GM12878 (cell line): ENCODE results near the gene SEC16B. TPM values are rescaled to one million over a fixed set of nuclear protein-coding genes. Genes with fewer than 3 reads are reported as not detected.

ENCODE experiments used
- ATAC-seq: fragments of 200-7000 bp; cut with Tn5 transposase; 3 replicates; pipeline ENCODE4 v1.9.1; 2020; ENCODE audit warnings: mild to moderate bottlenecking, moderate library complexity
- BruUV-seq: library from RNA; stranded (reverse); fragments of 400-500 nt; replicated peaks from 2 replicates; lab custom pipeline; 2021; lab: Mats Ljungman, UMichigan
- CTCF ChIA-PET: fragments of 300-600 bp; sonication (Branson Sonifier 250); formaldehyde crosslinking; extraction: SDS; loops from one replicate; lab custom pipeline; 2021; ENCODE audit warnings: inconsistent platforms; lab: Yijun Ruan, JAX
- POLR2A ChIA-PET: fragments of 350-600 bp; formaldehyde crosslinking; extraction: SDS; loops from one replicate; lab custom pipeline; 2021; ENCODE audit warnings: inconsistent platforms; lab: Charles Lee
- RAD21 ChIA-PET: fragments of 300-600 bp; sonication (Branson Sonifier 250); formaldehyde crosslinking; loops from one replicate; lab custom pipeline; 2023; ENCODE audit warnings: antibody characterized with exemption; ENCODE audit not compliant: unreplicated experiment; lab: Charles Lee
- SMC1A ChIA-PET: fragments of 300-600 bp; sonication (Branson Sonifier 250); formaldehyde crosslinking; loops from one replicate; lab custom pipeline; 2023; ENCODE audit not compliant: unreplicated experiment, uncharacterized antibody; lab: Charles Lee
- DNase-seq: peaks from one replicate; pipeline ENCODE4 v3.0.0-alpha.2; 2011; ENCODE audit warnings: low read depth, low spot score
- FAIRE-seq: peaks from 3 replicates; lab custom pipeline; 2011; peaks lifted over from hg19 to GRCh38; lab: Jason Lieb, UNC
- H2AFZ ChIP-seq: 2 replicates; pipeline ENCODE4 v1.6.0; 2011; ENCODE audit warnings: low read depth, low read length, control low read depth; ENCODE audit not compliant: control insufficient read depth
- H3K27ac ChIP-seq: 2 replicates; pipeline ENCODE4 v1.5.1; 2011; ENCODE audit warnings: control low read depth; ENCODE audit not compliant: control insufficient read depth, insufficient read depth
- H3K27me3 ChIP-seq, 2 experiments: replicated peaks in 1 of 2; 2 replicates each; pipeline versions ENCODE4 v1.6.0 to v1.6.1; 2011; ENCODE audit warnings: low read length in 1 of 2; ENCODE audit not compliant: control insufficient read depth in 2 of 2, insufficient read depth in 2 of 2
- H3K36me3 ChIP-seq, 2 experiments: 2 replicates each; pipeline ENCODE4 v1.5.1; 2011; ENCODE audit warnings: low read length in 1 of 2; ENCODE audit not compliant: control insufficient read depth in 2 of 2, insufficient read depth in 2 of 2
- H3K4me1 ChIP-seq: 2 replicates; pipeline ENCODE4 v1.6.1; 2011; ENCODE audit warnings: mild to moderate bottlenecking, low read length, moderate library complexity, mixed read lengths; ENCODE audit not compliant: control insufficient read depth, insufficient read depth
- H3K4me2 ChIP-seq: 2 replicates; pipeline ENCODE4 v1.6.0; 2011; ENCODE audit warnings: control low read depth; ENCODE audit not compliant: control insufficient read depth, insufficient read depth
- H3K4me3 ChIP-seq: fragments of 200-600 bp; sonication (generic); 2 replicates; pipeline ENCODE4 v1.5.1; 2016
- H3K79me2 ChIP-seq: 2 replicates; pipeline ENCODE4 v1.6.0; 2011; ENCODE audit warnings: low read length; ENCODE audit not compliant: control insufficient read depth, insufficient read depth
- H3K9ac ChIP-seq: 2 replicates; pipeline ENCODE4 v1.8.0; 2011; ENCODE audit warnings: low read length, control low read depth, mixed read lengths; ENCODE audit not compliant: control insufficient read depth, insufficient read depth
- H3K9me3 ChIP-seq: replicated peaks from 3 replicates; pipeline ENCODE4 v1.5.1; 2011; ENCODE audit warnings: mild to moderate bottlenecking, low read length; ENCODE audit not compliant: control insufficient read depth, insufficient read depth
- H4K20me1 ChIP-seq: 2 replicates; pipeline ENCODE4 v1.6.0; 2011; ENCODE audit not compliant: control insufficient read depth, insufficient read depth
- CEBPB ChIP-seq, 2 experiments: fragments of 150-350 bp in 1 of 2; IDR thresholded peaks; 2 replicates each; pipeline ENCODE4 v1.6.1; 2012 to 2014; ENCODE audit warnings: low read depth in 2 of 2, low read length in 2 of 2, borderline replicate concordance in 1 of 2, inconsistent platforms in 1 of 2
- ESRRA ChIP-seq: IDR thresholded peaks from 2 replicates; pipeline ENCODE4 v1.6.1; 2012; ENCODE audit warnings: mild to moderate bottlenecking, low read length, improper control_type of control experiment
- FOS ChIP-seq: IDR thresholded peaks from 3 replicates; pipeline ENCODE4 v1.6.1; 2011; ENCODE audit warnings: borderline replicate concordance; ENCODE audit not compliant: insufficient read length; ENCODE audit errors: extremely low read depth
- HDGF ChIP-seq: fragments of 450-650 bp; IDR thresholded peaks from 2 replicates; pipeline ENCODE4 v1.6.1; 2016; ENCODE audit warnings: antibody characterized with exemption
- PAX8 ChIP-seq: fragments of 450-650 bp; IDR thresholded peaks from 2 replicates; pipeline ENCODE4 v1.6.1; 2017; ENCODE audit warnings: mild to moderate bottlenecking, moderate library complexity
- SMAD5 ChIP-seq: IDR thresholded peaks from 2 replicates; pipeline ENCODE4 v1.6.1; 2016; ENCODE audit warnings: antibody characterized with exemption, low read depth
- STAT1 ChIP-seq: fragments of 450-650 bp; conservative IDR thresholded peaks from 2 replicates; pipeline ENCODE4 v1.6.1; 2014; ENCODE audit warnings: antibody characterized with exemption, mild to moderate bottlenecking
- SUPT20H ChIP-seq: IDR thresholded peaks from 2 replicates; pipeline ENCODE4 v1.6.1; 2011; ENCODE audit warnings: low read depth, mild to moderate bottlenecking, low read length, moderate library complexity, borderline replicate concordance; ENCODE audit not compliant: control insufficient read depth
- TCF12 ChIP-seq: IDR thresholded peaks from 2 replicates; pipeline ENCODE4 v1.6.1; 2011; ENCODE audit warnings: low read depth, mild to moderate bottlenecking, low read length
- YY1 ChIP-seq: IDR thresholded peaks from 2 replicates; pipeline ENCODE4 v1.6.1; 2011; ENCODE audit warnings: low read depth, mild to moderate bottlenecking, low read length
- WGBS: methylation state at CpG from one replicate; pipeline ENCODE4 v1.1.6; 2016; ENCODE audit warnings: low lambda C conversion rate; ENCODE audit not compliant: insufficient replicate concordance, insufficient coverage; ENCODE audit errors: missing lambda C conversion rate; 5-methylcytosine and 5-hydroxymethylcytosine counted together
- in situ Hi-C: fragments of 300-500 bp; cut with MboI; formaldehyde crosslinking; loops from 9 replicates; pipeline ENCODE4 v1.14.3; 2018; ENCODE audit warnings: mixed read lengths
- intact Hi-C: fragments of 100-400 bp; cut with micrococcal nuclease; formaldehyde crosslinking; loops from one replicate; pipeline ENCODE4 v1.14.2; 2022; ENCODE audit not compliant: unreplicated experiment
- polyA plus RNA-seq, 11 experiments: library from polyadenylated mRNA; depleted of rRNA in 4 of 11; unstranded in 6 of 11; stranded (reverse) in 5 of 11; fragments of >200 nt; fragmentation: Nextera tagmentation in 4 of 11; fragmentation: Illumina TruSeq in 1 of 11; extraction: Ambion mirVana in 4 of 11; extraction: Trizol in 1 of 11; gene quantifications; 1 replicate in 1 of 11; 2 replicates in 10 of 11; pipeline versions ENCODE4 v1.2.1 to v1.2.3, GENCODE V29; 2011 to 2016; ENCODE audit warnings: inconsistent platforms in 2 of 11, missing spikeins in 2 of 11, low read depth in 1 of 11
- total RNA-seq, 4 experiments: library from RNA; depleted of rRNA in 3 of 4; stranded (reverse); fragments of >200 nt in 3 of 4; fragmentation: Illumina TruSeq in 1 of 4; extraction: Trizol in 1 of 4; gene quantifications; 2 replicates each; pipeline versions ENCODE4 v1.2.1 to v1.2.3, GENCODE V29; 2013 to 2021
- TF ChIP-seq, protein P1 (sequence below): IDR thresholded peaks from 2 replicates; pipeline ENCODE4 v1.6.1; 2012; ENCODE audit warnings: low read depth, low read length, improper control_type of control experiment

Gene SEC16B
- total and polyA plus RNA-seq, 10 of the 15 experiments (the other 5 are each of a cell fraction or from before 2014, with no cell fraction given), result 0.10 to 0.94 (median 0.17) TPM; not detected in 2

DNA sequence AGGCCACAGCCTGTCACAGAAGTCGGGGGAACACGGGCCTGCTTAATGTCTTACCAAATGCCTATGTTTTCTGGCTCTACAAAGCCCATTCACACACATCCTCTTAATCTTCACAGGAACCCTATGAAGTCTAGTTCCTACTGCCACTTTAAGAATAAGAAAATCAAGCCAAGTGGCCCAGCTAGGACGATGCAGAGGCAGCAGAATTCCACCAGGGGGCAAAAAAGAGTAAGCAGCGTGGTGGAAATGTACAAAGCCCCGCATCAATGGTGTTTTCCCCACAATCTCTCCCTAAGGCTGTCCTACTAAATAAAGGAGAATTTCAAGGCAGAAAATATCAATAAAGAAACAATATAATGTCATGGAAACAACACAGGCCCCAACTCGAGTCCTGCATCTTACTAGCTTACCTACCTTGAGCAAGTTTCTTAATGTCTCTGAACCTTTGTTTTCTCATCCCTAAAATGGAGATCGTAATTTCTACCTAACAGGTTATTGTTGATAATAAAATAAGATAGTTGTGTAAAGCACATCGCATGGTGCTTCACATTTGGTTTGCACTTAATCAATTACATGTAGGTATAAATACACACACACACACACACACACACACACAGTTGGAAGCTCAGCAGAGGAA lies 21.4 kb downstream of the SEC16B start (continued):
- TF ChIP-seq SMAD5 (no peak), SUPT20H (no peak), TCF12 (no peak), YY1 (peak; percentile 64; the same call in 1 of the 2 replicates), PAX8 (no peak)

GRCh38 chr1:177947623-177948022 lies 22.2 kb downstream of the SEC16B start:
- Histone ChIP-seq H3K27ac (no peak overlapping the region), H3K9ac (no peak overlapping the region), H2AFZ (no peak overlapping the region), H4K20me1 (no peaks in the 10 kb centered on the region), H3K4me2 (no peak overlapping the region), H3K4me3 (no peak overlapping the region), H3K36me3 (no peaks in the 10 kb centered on the region)
- ChIA-PET RAD21 (interaction anchor here (0.5 to 2.1 kb wide), 7 partner anchors 11 to 243 kb away, joined by 3 to 6 read pairs (median 4); no protein-coding TSS in a partner anchor), POLR2A (no interaction called here), CTCF (interaction anchor here (0.8 to 2.4 kb wide), 27 partner anchors 7 to 1050 kb away, joined by 3 to 9 read pairs (median 3); partner anchors contain the start of gene SEC16B), SMC1A (interaction anchor here (1.0 to 1.7 kb wide), 11 partner anchors 8 to 1049 kb away, joined by 3 to 9 read pairs (median 4); no protein-coding TSS in a partner anchor)
- WGBS, result 17% methylated on average over 1 of the region's 7 CpGs
- intact Hi-C loops, result loop anchor here (1.0 to 10.0 kb wide), 4 partner anchors 243 to 1000 kb away; no protein-coding TSS in a partner anchor
- no peak for ATAC-seq
- BruUV-seq, result no TSS peak
- TF ChIP-seq, protein P1, sequence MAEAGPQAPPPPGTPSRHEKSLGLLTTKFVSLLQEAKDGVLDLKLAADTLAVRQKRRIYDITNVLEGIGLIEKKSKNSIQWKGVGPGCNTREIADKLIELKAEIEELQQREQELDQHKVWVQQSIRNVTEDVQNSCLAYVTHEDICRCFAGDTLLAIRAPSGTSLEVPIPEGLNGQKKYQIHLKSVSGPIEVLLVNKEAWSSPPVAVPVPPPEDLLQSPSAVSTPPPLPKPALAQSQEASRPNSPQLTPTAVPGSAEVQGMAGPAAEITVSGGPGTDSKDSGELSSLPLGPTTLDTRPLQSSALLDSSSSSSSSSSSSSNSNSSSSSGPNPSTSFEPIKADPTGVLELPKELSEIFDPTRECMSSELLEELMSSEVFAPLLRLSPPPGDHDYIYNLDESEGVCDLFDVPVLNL, result no peak
- TF ChIP-seq FOS, result no peak
- TF ChIP-seq HDGF, result no peak
- no peak for TF ChIP-seq STAT1
- TF ChIP-seq ESRRA, result no peak
- TF ChIP-seq CEBPB (IDR thresholded peaks at IDR 0.05; ENCODE audit: borderline replicate concordance in 1 of 2, low read depth in 2 of 2, low read length in 2 of 2), result no peak
- TF ChIP-seq, all 136 proteins: peak for 0
- Histone ChIP-seq H3K9me3 (no peaks in the 10 kb centered on the region), H3K27me3 (no peaks in the 10 kb centered on the region; a peak in 1 of 4 replicates), H3K79me2 (no peaks in the 10 kb centered on the region), H3K4me1 (no peaks in the 10 kb centered on the region)
- DNase-seq (no peak), FAIRE-seq (no peak)
- in situ Hi-C loops, result loop anchor here (10.0 kb wide), 3 partner anchors 247 to 1053 kb away; no protein-coding TSS in a partner anchor
